Measurements from ENCODE around the gene ERCC5.
A peak's percentile ranks its signal among the peaks of the same experiment; 100 is the strongest.

Gene ERCC5

GRCh38 chr13:102815788-102816187 lies 30.0 kb upstream of the ERCC5 start:
- H3K79me2 ChIP-seq (ENCODE audit: control insufficient read depth, insufficient read depth, low read length, unreplicated experiment) = peaks cover 25% of the 10 kb centered on the region
- H3K4me1 ChIP-seq (ENCODE audit: control insufficient read depth, insufficient read depth, low read length, unreplicated experiment) = peaks cover 8% of the 10 kb centered on the region
- H3K27ac ChIP-seq (ENCODE audit: low read depth, low read length) = no peak overlapping the region
- no peak overlapping the region for H2AFZ ChIP-seq (ENCODE audit: low read length, unreplicated experiment)
- H3K4me3 ChIP-seq (ENCODE audit: low read depth, low read length) = no peak overlapping the region
- no peaks in the 10 kb centered on the region for H3K27me3 ChIP-seq (ENCODE audit: insufficient read depth, low read length)
- H3K36me3 ChIP-seq (ENCODE audit: insufficient read depth, low read length) = peaks cover 15% of the 10 kb centered on the region

GRCh38 chr13:102816708-102817107 lies 29.1 kb upstream of the ERCC5 start:
- Histone ChIP-seq H3K36me3 (ENCODE audit: insufficient read depth, low read length) (peaks cover 12% of the 10 kb centered on the region), H3K27ac (ENCODE audit: low read depth, low read length) (no peak overlapping the region), H2AFZ (ENCODE audit: low read length, unreplicated experiment) (no peak overlapping the region), H3K27me3 (ENCODE audit: insufficient read depth, low read length) (no peaks in the 10 kb centered on the region), H3K79me2 (ENCODE audit: control insufficient read depth, insufficient read depth, low read length, unreplicated experiment) (peaks cover 25% of the 10 kb centered on the region), H3K4me3 (ENCODE audit: low read depth, low read length) (no peak overlapping the region), H3K4me1 (ENCODE audit: control insufficient read depth, insufficient read depth, low read length, unreplicated experiment) (peaks cover 8% of the 10 kb centered on the region)

GRCh38 chr13:102817241-102817640 lies 28.6 kb upstream of the ERCC5 start:
- Histone ChIP-seq H3K79me2 (ENCODE audit: control insufficient read depth, insufficient read depth, low read length, unreplicated experiment) (peaks cover 22% of the 10 kb centered on the region), H3K27me3 (ENCODE audit: insufficient read depth, low read length) (no peaks in the 10 kb centered on the region), H3K4me1 (ENCODE audit: control insufficient read depth, insufficient read depth, low read length, unreplicated experiment) (peaks cover 8% of the 10 kb centered on the region), H3K27ac (ENCODE audit: low read depth, low read length) (no peak overlapping the region), H3K4me3 (ENCODE audit: low read depth, low read length) (no peak overlapping the region), H3K36me3 (ENCODE audit: insufficient read depth, low read length) (peaks cover 17% of the 10 kb centered on the region), H2AFZ (ENCODE audit: low read length, unreplicated experiment) (no peak overlapping the region)

GRCh38 chr13:102817907-102818306 lies 27.9 kb upstream of the ERCC5 start:
- Histone ChIP-seq H3K4me3 (ENCODE audit: low read depth, low read length) (no peak overlapping the region), H3K4me1 (ENCODE audit: control insufficient read depth, insufficient read depth, low read length, unreplicated experiment) (peaks cover 3% of the 10 kb centered on the region), H3K36me3 (ENCODE audit: insufficient read depth, low read length) (peaks cover 24% of the 10 kb centered on the region), H3K27me3 (ENCODE audit: insufficient read depth, low read length) (no peaks in the 10 kb centered on the region), H3K79me2 (ENCODE audit: control insufficient read depth, insufficient read depth, low read length, unreplicated experiment) (peaks cover 15% of the 10 kb centered on the region), H3K27ac (ENCODE audit: low read depth, low read length) (no peak overlapping the region), H2AFZ (ENCODE audit: low read length, unreplicated experiment) (no peak overlapping the region)

- Histone ChIP-seq H2AFZ (ENCODE audit: low read length, unreplicated experiment) (no peak overlapping the region), H3K36me3 (ENCODE audit: insufficient read depth, low read length) (peaks cover 20% of the 10 kb centered on the region), H3K4me1 (ENCODE audit: control insufficient read depth, insufficient read depth, low read length, unreplicated experiment) (peaks cover 21% of the 10 kb centered on the region), H3K79me2 (ENCODE audit: control insufficient read depth, insufficient read depth, low read length, unreplicated experiment) (peaks cover 11% of the 10 kb centered on the region), H3K4me3 (ENCODE audit: low read depth, low read length) (peak overlapping the region; percentile 70; the same call in 1 of the 2 replicates), H3K27me3 (ENCODE audit: insufficient read depth, low read length) (no peaks in the 10 kb centered on the region), H3K27ac (ENCODE audit: low read depth, low read length) (peak overlapping the region; percentile 96)
Observed at GRCh38 chr13:102825400-102825799, 20.4 kb upstream of the ERCC5 start.

GRCh38 chr13:102825921-102826706 lies 19.7 kb upstream of the ERCC5 start:
- H3K4me3 ChIP-seq (ENCODE audit: low read depth, low read length) = peak overlapping the region; percentile 70
- peak overlapping the region; percentile 96 for H3K27ac ChIP-seq (ENCODE audit: low read depth, low read length)
- peaks cover 11% of the 10 kb centered on the region for H3K79me2 ChIP-seq (ENCODE audit: control insufficient read depth, insufficient read depth, low read length, unreplicated experiment)
- H3K36me3 ChIP-seq (ENCODE audit: insufficient read depth, low read length) = peaks cover 20% of the 10 kb centered on the region
- H3K4me1 ChIP-seq (ENCODE audit: control insufficient read depth, insufficient read depth, low read length, unreplicated experiment) = peaks cover 21% of the 10 kb centered on the region
- no peaks in the 10 kb centered on the region for H3K27me3 ChIP-seq (ENCODE audit: insufficient read depth, low read length)
- peak overlapping the region; percentile 42 for H2AFZ ChIP-seq (ENCODE audit: low read length, unreplicated experiment)

- Histone ChIP-seq H3K4me3 (ENCODE audit: low read depth, low read length) (no peak overlapping the region), H3K36me3 (ENCODE audit: insufficient read depth, low read length) (0 out of 2 replicates have a peak, but pooled peaks cover 3% of the 10 kb centered on the region), H3K79me2 (ENCODE audit: control insufficient read depth, insufficient read depth, low read length, unreplicated experiment) (peaks cover 11% of the 10 kb centered on the region), H3K27ac (ENCODE audit: low read depth, low read length) (no peak overlapping the region), H3K4me1 (ENCODE audit: control insufficient read depth, insufficient read depth, low read length, unreplicated experiment) (peaks cover 17% of the 10 kb centered on the region), H3K27me3 (ENCODE audit: insufficient read depth, low read length) (no peaks in the 10 kb centered on the region), H2AFZ (ENCODE audit: low read length, unreplicated experiment) (no peak overlapping the region)
Observed at GRCh38 chr13:102830646-102831045, 15.2 kb upstream of the ERCC5 start.

GRCh38 chr13:102836471-102836870 lies 9.4 kb upstream of the ERCC5 start:
- Histone ChIP-seq H3K79me2 (ENCODE audit: control insufficient read depth, insufficient read depth, low read length, unreplicated experiment) (no peaks in the 10 kb centered on the region), H3K27ac (ENCODE audit: low read depth, low read length) (no peak overlapping the region), H3K27me3 (ENCODE audit: insufficient read depth, low read length) (no peaks in the 10 kb centered on the region), H2AFZ (ENCODE audit: low read length, unreplicated experiment) (no peak overlapping the region), H3K4me1 (ENCODE audit: control insufficient read depth, insufficient read depth, low read length, unreplicated experiment) (peaks cover 9% of the 10 kb centered on the region), H3K36me3 (ENCODE audit: insufficient read depth, low read length) (peaks cover 9% of the 10 kb centered on the region), H3K4me3 (ENCODE audit: low read depth, low read length) (no peak overlapping the region)

- peaks cover 9% of the 10 kb centered on the region for H3K4me1 ChIP-seq (ENCODE audit: control insufficient read depth, insufficient read depth, low read length, unreplicated experiment)
- H3K36me3 ChIP-seq (ENCODE audit: insufficient read depth, low read length) = peaks cover 9% of the 10 kb centered on the region
- no peaks in the 10 kb centered on the region for H3K27me3 ChIP-seq (ENCODE audit: insufficient read depth, low read length)
- no peak overlapping the region for H2AFZ ChIP-seq (ENCODE audit: low read length, unreplicated experiment)
- H3K27ac ChIP-seq (ENCODE audit: low read depth, low read length) = peak overlapping the region; percentile 16; the same call in 1 of the 2 replicates
- no peaks in the 10 kb centered on the region for H3K79me2 ChIP-seq (ENCODE audit: control insufficient read depth, insufficient read depth, low read length, unreplicated experiment)
- no peak overlapping the region for H3K4me3 ChIP-seq (ENCODE audit: low read depth, low read length)
Observed at GRCh38 chr13:102838273-102838672, 7.6 kb upstream of the ERCC5 start.

- Histone ChIP-seq H3K36me3 (ENCODE audit: insufficient read depth, low read length) (peaks cover 9% of the 10 kb centered on the region), H3K4me3 (ENCODE audit: low read depth, low read length) (no peak overlapping the region), H3K4me1 (ENCODE audit: control insufficient read depth, insufficient read depth, low read length, unreplicated experiment) (peaks cover 9% of the 10 kb centered on the region)
Observed at GRCh38 chr13:102838982-102839381, 6.8 kb upstream of the ERCC5 start.

GRCh38 chr13:102839462-102839861 lies 6.4 kb upstream of the ERCC5 start:
- Histone ChIP-seq H3K27ac (ENCODE audit: low read depth, low read length) (peak overlapping the region; percentile 16; the same call in 1 of the 2 replicates), H3K27me3 (ENCODE audit: insufficient read depth, low read length) (no peaks in the 10 kb centered on the region), H2AFZ (ENCODE audit: low read length, unreplicated experiment) (no peak overlapping the region), H3K4me1 (ENCODE audit: control insufficient read depth, insufficient read depth, low read length, unreplicated experiment) (peaks cover 9% of the 10 kb centered on the region), H3K4me3 (ENCODE audit: low read depth, low read length) (no peak overlapping the region), H3K36me3 (ENCODE audit: insufficient read depth, low read length) (peaks cover 9% of the 10 kb centered on the region), H3K79me2 (ENCODE audit: control insufficient read depth, insufficient read depth, low read length, unreplicated experiment) (no peaks in the 10 kb centered on the region)

More at GRCh38 chr13:102838982-102839381, 6.8 kb upstream of the ERCC5 start:
- no peak overlapping the region for H2AFZ ChIP-seq (ENCODE audit: low read length, unreplicated experiment)
- no peaks in the 10 kb centered on the region for H3K79me2 ChIP-seq (ENCODE audit: control insufficient read depth, insufficient read depth, low read length, unreplicated experiment)
- no peaks in the 10 kb centered on the region for H3K27me3 ChIP-seq (ENCODE audit: insufficient read depth, low read length)
- peak overlapping the region; percentile 16; the same call in 1 of the 2 replicates for H3K27ac ChIP-seq (ENCODE audit: low read depth, low read length)

All from ACC112 (cell line).